GM12878 (cell line): Measurements from ENCODE around the gene GAK. TPM values are rescaled to one million over a fixed set of nuclear protein-coding genes. Genes with fewer than 3 reads are reported as not detected.

ENCODE experiments used
- ATAC-seq: fragments of 200-7000 bp; cut with Tn5 transposase; 3 replicates; pipeline ENCODE4 v1.9.1; 2020; ENCODE audit warnings: mild to moderate bottlenecking, moderate library complexity
- BruUV-seq: library from RNA; stranded (reverse); fragments of 400-500 nt; replicated peaks from 2 replicates; lab custom pipeline; 2021; lab: Mats Ljungman, UMichigan
- CTCF ChIA-PET: fragments of 300-600 bp; sonication (Branson Sonifier 250); formaldehyde crosslinking; extraction: SDS; loops from one replicate; lab custom pipeline; 2021; ENCODE audit warnings: inconsistent platforms; lab: Yijun Ruan, JAX
- POLR2A ChIA-PET: fragments of 350-600 bp; formaldehyde crosslinking; extraction: SDS; loops from one replicate; lab custom pipeline; 2021; ENCODE audit warnings: inconsistent platforms; lab: Charles Lee
- RAD21 ChIA-PET: fragments of 300-600 bp; sonication (Branson Sonifier 250); formaldehyde crosslinking; loops from one replicate; lab custom pipeline; 2023; ENCODE audit warnings: antibody characterized with exemption; ENCODE audit not compliant: unreplicated experiment; lab: Charles Lee
- SMC1A ChIA-PET: fragments of 300-600 bp; sonication (Branson Sonifier 250); formaldehyde crosslinking; loops from one replicate; lab custom pipeline; 2023; ENCODE audit not compliant: unreplicated experiment, uncharacterized antibody; lab: Charles Lee
- DNase-seq: peaks from one replicate; pipeline ENCODE4 v3.0.0-alpha.2; 2011; ENCODE audit warnings: low read depth, low spot score
- FAIRE-seq: peaks from 3 replicates; lab custom pipeline; 2011; peaks lifted over from hg19 to GRCh38; lab: Jason Lieb, UNC
- H2AFZ ChIP-seq: 2 replicates; pipeline ENCODE4 v1.6.0; 2011; ENCODE audit warnings: low read depth, low read length, control low read depth; ENCODE audit not compliant: control insufficient read depth
- H3K27ac ChIP-seq: 2 replicates; pipeline ENCODE4 v1.5.1; 2011; ENCODE audit warnings: control low read depth; ENCODE audit not compliant: control insufficient read depth, insufficient read depth
- H3K27me3 ChIP-seq, 2 experiments: replicated peaks in 1 of 2; 2 replicates each; pipeline versions ENCODE4 v1.6.0 to v1.6.1; 2011; ENCODE audit warnings: low read length in 1 of 2; ENCODE audit not compliant: control insufficient read depth in 2 of 2, insufficient read depth in 2 of 2
- H3K36me3 ChIP-seq, 2 experiments: 2 replicates each; pipeline ENCODE4 v1.5.1; 2011; ENCODE audit warnings: low read length in 1 of 2; ENCODE audit not compliant: control insufficient read depth in 2 of 2, insufficient read depth in 2 of 2
- H3K4me1 ChIP-seq: 2 replicates; pipeline ENCODE4 v1.6.1; 2011; ENCODE audit warnings: mild to moderate bottlenecking, low read length, moderate library complexity, mixed read lengths; ENCODE audit not compliant: control insufficient read depth, insufficient read depth
- H3K4me2 ChIP-seq: 2 replicates; pipeline ENCODE4 v1.6.0; 2011; ENCODE audit warnings: control low read depth; ENCODE audit not compliant: control insufficient read depth, insufficient read depth
- H3K4me3 ChIP-seq: fragments of 200-600 bp; sonication (generic); 2 replicates; pipeline ENCODE4 v1.5.1; 2016
- H3K79me2 ChIP-seq: 2 replicates; pipeline ENCODE4 v1.6.0; 2011; ENCODE audit warnings: low read length; ENCODE audit not compliant: control insufficient read depth, insufficient read depth
- H3K9ac ChIP-seq: 2 replicates; pipeline ENCODE4 v1.8.0; 2011; ENCODE audit warnings: low read length, control low read depth, mixed read lengths; ENCODE audit not compliant: control insufficient read depth, insufficient read depth
- H3K9me3 ChIP-seq: replicated peaks from 3 replicates; pipeline ENCODE4 v1.5.1; 2011; ENCODE audit warnings: mild to moderate bottlenecking, low read length; ENCODE audit not compliant: control insufficient read depth, insufficient read depth
- H4K20me1 ChIP-seq: 2 replicates; pipeline ENCODE4 v1.6.0; 2011; ENCODE audit not compliant: control insufficient read depth, insufficient read depth
- FOXM1 ChIP-seq: IDR thresholded peaks from 2 replicates; pipeline ENCODE4 v1.6.1; 2012; ENCODE audit warnings: low read depth, mild to moderate bottlenecking, inconsistent platforms, low read length, moderate library complexity
- GATAD2B ChIP-seq: fragments of 450-650 bp; conservative IDR thresholded peaks from 2 replicates; pipeline ENCODE4 v1.6.1; 2017; ENCODE audit warnings: low read depth, mild to moderate bottlenecking, moderate library complexity
- NFXL1 ChIP-seq: fragments of 450-650 bp; IDR thresholded peaks from 2 replicates; pipeline ENCODE4 v1.6.1; 2017; ENCODE audit warnings: antibody characterized with exemption, mild to moderate bottlenecking, borderline replicate concordance
- PAX8 ChIP-seq: fragments of 450-650 bp; IDR thresholded peaks from 2 replicates; pipeline ENCODE4 v1.6.1; 2017; ENCODE audit warnings: mild to moderate bottlenecking, moderate library complexity
- YY1 ChIP-seq: IDR thresholded peaks from 2 replicates; pipeline ENCODE4 v1.6.1; 2011; ENCODE audit warnings: low read depth, mild to moderate bottlenecking, low read length
- WGBS: methylation state at CpG from one replicate; pipeline ENCODE4 v1.1.6; 2016; ENCODE audit warnings: low lambda C conversion rate; ENCODE audit not compliant: insufficient replicate concordance, insufficient coverage; ENCODE audit errors: missing lambda C conversion rate; 5-methylcytosine and 5-hydroxymethylcytosine counted together
- in situ Hi-C: fragments of 300-500 bp; cut with MboI; formaldehyde crosslinking; loops from 9 replicates; pipeline ENCODE4 v1.14.3; 2018; ENCODE audit warnings: mixed read lengths
- intact Hi-C: fragments of 100-400 bp; cut with micrococcal nuclease; formaldehyde crosslinking; loops from one replicate; pipeline ENCODE4 v1.14.2; 2022; ENCODE audit not compliant: unreplicated experiment
- polyA plus RNA-seq, 11 experiments: library from polyadenylated mRNA; depleted of rRNA in 4 of 11; unstranded in 6 of 11; stranded (reverse) in 5 of 11; fragments of >200 nt; fragmentation: Nextera tagmentation in 4 of 11; fragmentation: Illumina TruSeq in 1 of 11; extraction: Ambion mirVana in 4 of 11; extraction: Trizol in 1 of 11; gene quantifications; 1 replicate in 1 of 11; 2 replicates in 10 of 11; pipeline versions ENCODE4 v1.2.1 to v1.2.3, GENCODE V29; 2011 to 2016; ENCODE audit warnings: inconsistent platforms in 2 of 11, missing spikeins in 2 of 11, low read depth in 1 of 11
- total RNA-seq, 4 experiments: library from RNA; depleted of rRNA in 3 of 4; stranded (reverse); fragments of >200 nt in 3 of 4; fragmentation: Illumina TruSeq in 1 of 4; extraction: Trizol in 1 of 4; gene quantifications; 2 replicates each; pipeline versions ENCODE4 v1.2.1 to v1.2.3, GENCODE V29; 2013 to 2021
- TF ChIP-seq, protein P1 (sequence below), 3 experiments: IDR thresholded peaks in 2 of 3; conservative IDR thresholded peaks in 1 of 3; 2 replicates each; pipeline ENCODE4 v1.5.1; 2011; ENCODE audit warnings: low read depth in 3 of 3, low read length in 3 of 3, mild to moderate bottlenecking in 3 of 3, control low read depth in 2 of 3, moderate library complexity in 2 of 3, inconsistent platforms in 1 of 3, mixed read lengths in 1 of 3; ENCODE audit not compliant: control insufficient read depth in 2 of 3, insufficient read depth in 1 of 3; ENCODE audit errors: extremely low read depth in 1 of 3

GAK gene
- total and polyA plus RNA-seq, 10 of the 15 experiments (the other 5 are each of a cell fraction or from before 2014, with no cell fraction given) = 0.82 to 127 (median 53.8) TPM

DNA sequence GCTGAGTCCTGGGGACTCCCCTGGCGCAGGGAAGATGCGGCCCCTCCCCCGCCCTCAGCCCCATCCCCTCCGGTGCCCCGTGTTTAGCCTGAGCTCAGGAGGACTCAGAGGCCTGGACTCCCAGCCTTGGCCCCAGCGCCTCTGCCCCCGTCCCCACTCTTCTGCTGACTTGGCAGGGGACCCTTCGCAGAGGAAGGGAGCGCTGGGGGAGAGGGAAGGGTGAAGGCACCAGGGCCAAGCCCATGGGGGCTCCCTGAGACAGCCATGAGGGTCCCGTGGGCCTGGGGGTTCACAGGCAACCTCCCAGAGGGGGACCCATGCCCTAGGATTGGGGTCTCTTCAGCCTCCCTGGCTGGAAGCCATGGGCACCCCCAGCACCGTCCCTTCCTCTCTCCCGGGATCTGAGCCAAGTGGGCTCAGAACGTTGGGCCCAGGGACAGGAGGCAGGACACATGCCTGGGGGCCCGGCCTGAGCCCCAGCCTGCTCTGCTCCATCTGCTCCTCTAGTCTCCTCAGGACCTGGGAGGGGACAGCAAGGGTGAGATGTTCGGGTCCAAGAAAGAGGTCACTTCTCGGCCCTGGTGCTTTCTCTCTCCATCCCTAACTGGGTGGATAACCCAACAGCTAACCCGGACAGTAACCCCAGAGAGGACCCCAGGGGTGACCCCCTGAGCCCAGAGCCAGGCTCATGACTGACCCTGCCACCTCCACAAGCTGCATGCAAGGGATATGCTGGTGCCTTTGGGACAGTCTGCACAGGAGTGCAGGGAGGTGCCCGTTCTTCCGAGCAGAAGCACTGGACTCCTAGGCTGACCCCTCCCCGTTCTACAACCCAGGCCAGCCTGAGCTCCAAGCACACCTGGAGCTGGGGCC is 104.7 kb downstream of the GAK start:
- peaks cover 5% of the 10 kb centered on the region; the same call in 2 of the 3 replicates for H3K9me3 ChIP-seq
- H2AFZ ChIP-seq = no peak overlapping the region
- CTCF ChIA-PET = no interaction called here
- RAD21 ChIA-PET = no interaction called here
- POLR2A ChIA-PET = no interaction called here
- H3K9ac ChIP-seq = no peak overlapping the region
- no peak for FAIRE-seq
- no peak for DNase-seq
- H3K4me2 ChIP-seq = no peak overlapping the region
- TF ChIP-seq NFXL1 (no peak), GATAD2B (no peak), PAX8 (no peak), FOXM1 (no peak), YY1 (no peak)
- TF ChIP-seq, protein P1, sequence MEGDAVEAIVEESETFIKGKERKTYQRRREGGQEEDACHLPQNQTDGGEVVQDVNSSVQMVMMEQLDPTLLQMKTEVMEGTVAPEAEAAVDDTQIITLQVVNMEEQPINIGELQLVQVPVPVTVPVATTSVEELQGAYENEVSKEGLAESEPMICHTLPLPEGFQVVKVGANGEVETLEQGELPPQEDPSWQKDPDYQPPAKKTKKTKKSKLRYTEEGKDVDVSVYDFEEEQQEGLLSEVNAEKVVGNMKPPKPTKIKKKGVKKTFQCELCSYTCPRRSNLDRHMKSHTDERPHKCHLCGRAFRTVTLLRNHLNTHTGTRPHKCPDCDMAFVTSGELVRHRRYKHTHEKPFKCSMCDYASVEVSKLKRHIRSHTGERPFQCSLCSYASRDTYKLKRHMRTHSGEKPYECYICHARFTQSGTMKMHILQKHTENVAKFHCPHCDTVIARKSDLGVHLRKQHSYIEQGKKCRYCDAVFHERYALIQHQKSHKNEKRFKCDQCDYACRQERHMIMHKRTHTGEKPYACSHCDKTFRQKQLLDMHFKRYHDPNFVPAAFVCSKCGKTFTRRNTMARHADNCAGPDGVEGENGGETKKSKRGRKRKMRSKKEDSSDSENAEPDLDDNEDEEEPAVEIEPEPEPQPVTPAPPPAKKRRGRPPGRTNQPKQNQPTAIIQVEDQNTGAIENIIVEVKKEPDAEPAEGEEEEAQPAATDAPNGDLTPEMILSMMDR (IDR thresholded peaks at IDR 0.05 in 2 of 3, conservative IDR thresholded peaks at IDR 0.05 in 1 of 3; ENCODE audit: control insufficient read depth in 2 of 3, extremely low read depth in 1 of 3, insufficient read depth in 1 of 3, low read depth in 3 of 3, low read length in 3 of 3) = no peak
- in situ Hi-C loops = no loop called here
- H3K79me2 ChIP-seq = no peaks in the 10 kb centered on the region
- no peak overlapping the region for H3K27ac ChIP-seq
- no peaks in the 10 kb centered on the region for H4K20me1 ChIP-seq
- no peak overlapping the region for H3K4me3 ChIP-seq
- no peaks in the 10 kb centered on the region for H3K36me3 ChIP-seq
- ATAC-seq = peak; percentile 49
- BruUV-seq = no TSS peak
- H3K27me3 ChIP-seq = peaks cover 3 to 12% of the 10 kb centered on the region in 2 experiments
- intact Hi-C loops = no loop called here
- no peaks in the 10 kb centered on the region for H3K4me1 ChIP-seq
- WGBS = 14% methylated on average over 20 of the region's 20 CpGs
- SMC1A ChIA-PET = no interaction called here
